Measurements from ENCODE around the gene VAV2.

GRCh38 chr9:133958756-133959155 is 33.4 kb downstream of the VAV2 start:
- TF ChIP-seq CTCF (conservative IDR thresholded peaks at IDR 0.05): no peak
- no peak for TF ChIP-seq ZFX (IDR thresholded peaks at IDR 0.05)

Measured in C4-2B (cell line).